ENCODE measurements around the gene DYNLRB1.

DYNLRB1 gene

DNA sequence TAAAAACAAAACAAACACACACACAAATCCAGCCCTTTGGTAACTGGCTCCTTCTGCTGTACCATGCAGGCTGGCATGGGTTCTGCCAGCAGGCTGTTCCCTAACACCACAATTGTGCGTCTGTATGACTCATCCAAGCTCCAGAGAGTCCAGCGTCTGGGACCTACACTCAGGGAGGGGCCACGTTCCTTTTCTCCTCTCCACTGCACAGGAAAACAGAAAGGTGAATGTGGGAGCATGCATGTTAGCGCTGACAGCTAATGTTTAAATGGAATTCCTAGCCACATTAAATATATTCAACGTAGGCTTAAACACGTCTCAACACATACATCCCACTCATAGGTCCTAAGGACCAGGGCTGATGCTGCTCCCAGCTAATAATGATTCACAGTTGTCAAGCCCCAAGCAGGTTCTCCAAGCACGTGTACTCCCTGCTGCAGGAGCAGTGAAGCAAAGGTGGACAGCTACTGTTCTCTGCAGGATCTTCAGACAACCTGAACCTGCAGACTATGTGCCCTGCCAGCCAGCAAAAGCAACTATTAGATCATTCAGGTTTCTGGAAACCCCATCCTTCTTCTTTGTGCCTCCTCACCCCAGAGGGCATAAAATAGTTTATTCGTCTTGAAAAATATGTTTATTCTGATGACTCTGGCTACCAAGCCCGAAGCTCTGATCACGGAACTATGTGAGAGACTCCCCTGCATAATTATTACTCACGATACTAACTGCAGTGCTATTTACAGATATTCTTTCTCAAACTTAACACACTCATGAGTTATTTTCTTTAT, 63.2 kb downstream of the DYNLRB1 start:
- no peak for DNase-seq (ENCODE audit: low read depth in 2 of 2)

DNA sequence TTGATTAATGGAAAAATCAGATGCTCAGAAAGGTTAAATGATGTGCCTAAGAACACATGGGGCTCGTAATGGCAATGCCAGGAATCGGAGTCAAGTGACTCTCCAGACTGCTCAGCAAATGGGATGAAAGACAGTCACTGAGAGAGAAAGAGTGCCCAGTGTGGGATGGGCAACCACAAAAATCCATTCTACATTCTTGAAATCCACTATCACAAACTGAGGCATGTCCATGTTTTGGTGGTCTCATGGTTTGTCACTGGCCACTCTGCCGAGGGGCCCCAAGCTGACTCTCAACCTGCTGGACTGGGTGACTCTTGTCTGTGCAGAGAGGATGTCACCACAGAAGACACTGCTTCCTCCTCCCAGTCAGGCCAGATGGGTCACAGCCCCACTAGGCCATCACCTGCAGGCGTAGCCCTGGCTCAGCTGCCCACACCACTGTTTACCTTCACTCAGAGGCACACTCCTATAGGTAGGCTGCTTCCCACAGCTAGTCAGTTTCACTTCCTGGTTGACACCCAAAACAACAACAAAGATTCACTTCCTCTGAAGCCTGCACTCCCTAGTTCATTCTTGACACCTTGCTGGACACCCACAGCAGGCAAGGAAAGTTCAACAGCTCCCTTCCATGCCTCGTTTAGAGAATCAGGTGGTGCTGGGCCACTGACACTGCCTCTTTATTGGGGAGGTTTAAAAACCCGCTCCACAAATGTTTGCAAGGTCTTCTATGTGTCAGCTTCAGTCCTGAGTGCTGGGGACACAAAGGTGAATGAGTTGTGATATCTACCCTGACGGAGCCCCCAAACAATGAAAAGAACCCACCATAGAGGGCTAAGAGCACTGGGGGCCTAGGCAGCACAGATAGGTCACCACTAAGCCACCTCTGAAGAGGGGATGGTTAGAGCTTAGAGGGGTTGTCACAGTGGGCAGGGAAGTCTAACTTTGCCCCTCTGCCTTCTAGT, 64.0 kb downstream of the DYNLRB1 start:
- DNase-seq (ENCODE audit: low read depth in 2 of 2) = no peak

DNA sequence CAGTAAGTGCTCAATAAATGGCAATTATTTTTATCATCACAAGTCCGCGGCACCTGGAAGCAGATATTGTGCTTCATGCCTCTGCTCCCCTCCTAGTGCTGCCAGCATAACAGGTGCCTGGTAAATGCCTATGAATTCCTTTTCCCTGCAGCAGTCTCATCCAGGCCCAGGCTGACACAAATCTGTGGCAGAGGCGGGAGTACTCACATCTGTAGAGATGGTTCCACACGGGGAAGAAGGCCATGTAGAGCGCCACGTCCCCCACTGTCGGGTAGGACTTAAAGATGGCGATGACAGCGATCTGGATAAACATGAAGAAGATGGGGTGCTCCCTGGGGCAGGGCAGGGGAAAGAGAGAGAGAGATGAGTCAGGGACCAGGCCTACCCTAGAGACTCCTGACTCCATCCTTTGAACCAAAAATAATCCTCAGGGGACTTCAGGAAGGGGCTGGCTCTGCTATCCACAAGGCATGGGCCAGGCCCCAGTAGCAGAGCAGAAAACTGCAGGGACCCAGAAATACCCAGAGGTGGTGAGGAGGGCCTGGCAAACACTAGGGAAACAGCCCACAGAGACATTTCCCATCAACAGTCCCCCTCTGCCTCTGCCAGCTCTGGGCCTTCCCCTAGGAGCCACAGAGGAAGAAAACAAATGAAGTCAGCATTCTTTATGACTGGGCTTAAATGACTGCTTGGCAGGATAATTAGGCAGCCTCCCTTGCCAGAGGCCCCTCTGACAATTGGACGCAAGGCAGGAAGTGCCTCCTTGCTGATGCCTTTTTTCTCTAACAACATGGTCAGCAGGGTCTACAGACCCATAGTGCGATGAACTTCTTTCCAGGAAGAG, 65.3 kb downstream of the DYNLRB1 start:
- no peak for DNase-seq (ENCODE audit: low read depth in 2 of 2)

GRCh38 chr20:34582221-34582620, 66.0 kb downstream of the DYNLRB1 start:
- DNase-seq (ENCODE audit: low read depth in 2 of 2) = no peak

DNA sequence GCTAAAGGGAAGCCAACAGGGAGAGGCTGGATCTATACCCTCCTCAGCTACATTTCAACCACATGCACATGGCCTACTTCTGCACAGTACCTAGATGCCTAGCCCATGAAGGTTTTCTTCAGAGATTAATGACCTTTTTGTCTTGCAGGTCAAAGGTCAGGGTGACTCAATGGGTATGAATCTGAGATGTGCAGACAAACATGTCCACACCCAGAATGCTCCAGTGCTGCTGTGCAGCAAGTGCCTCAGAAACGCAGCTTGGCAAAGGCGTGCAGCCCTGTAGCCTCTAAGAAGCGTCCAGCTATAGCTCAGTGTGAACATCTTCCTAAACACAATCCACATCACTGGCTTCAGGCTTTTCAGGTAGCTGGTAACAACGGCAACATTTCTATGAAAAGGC, 66.7 kb downstream of the DYNLRB1 start:
- DNase-seq (ENCODE audit: low read depth in 2 of 2) = no peak

DNA sequence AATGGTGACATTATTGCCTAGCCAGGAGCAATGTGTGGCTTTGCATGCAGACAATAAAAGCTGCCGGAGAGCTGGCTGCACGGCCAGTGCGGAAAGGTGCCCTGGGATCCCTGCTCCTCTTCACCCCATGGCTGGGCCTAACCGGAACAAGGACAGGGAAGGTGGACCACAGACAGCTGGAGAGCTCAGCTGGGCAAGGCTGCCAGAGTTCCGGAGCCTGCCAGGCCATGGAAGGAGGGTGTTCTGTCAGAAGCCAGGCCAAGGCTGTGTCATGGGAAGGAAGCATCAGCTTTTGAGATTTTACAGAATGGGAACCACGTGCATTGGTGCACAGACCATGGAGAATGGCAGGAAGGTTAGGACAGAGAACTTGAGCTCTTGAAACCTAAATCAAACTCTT, 67.3 kb downstream of the DYNLRB1 start:
- no peak for DNase-seq (ENCODE audit: low read depth in 2 of 2)

DNA sequence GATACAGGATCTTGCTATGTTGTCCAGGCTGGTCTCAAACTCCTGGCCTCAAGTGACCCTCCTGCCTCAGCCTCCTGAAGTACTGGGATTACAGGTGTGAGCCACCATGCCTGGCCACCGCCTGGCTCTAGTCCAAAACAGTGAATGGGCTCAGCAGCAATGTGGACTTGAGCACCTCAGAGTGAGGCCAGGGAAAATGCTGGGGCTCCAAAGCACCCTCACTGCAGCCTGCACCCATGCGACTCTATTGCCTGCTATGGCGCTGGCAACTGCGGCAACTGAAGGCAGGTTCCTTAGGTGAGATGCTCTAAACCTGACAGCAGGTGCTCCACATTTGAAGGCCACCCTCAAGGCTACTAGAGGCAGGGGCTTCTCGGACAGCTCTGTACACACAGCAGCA, 68.8 kb downstream of the DYNLRB1 start:
- no peak for DNase-seq (ENCODE audit: low read depth in 2 of 2)

- no peak for DNase-seq (ENCODE audit: low read depth in 2 of 2)
Observed at GRCh38 chr20:34586488-34587163, 70.4 kb downstream of the DYNLRB1 start.

Measured in stimulated activated CD8-positive, alpha-beta memory T cell treated with anti-CD3 and anti-CD28 coated beads, Interleukin-7, amount 100 ng/mL, for 1 hour (primary cell).